HL-60 (cell line): Measurements from ENCODE around the gene SSRP1.

Experiments
- GABPA ChIP-seq: IDR thresholded peaks from 2 replicates; pipeline ENCODE4 v1.6.1; 2012; ENCODE audit warnings: low read depth
- POLR2AphosphoS5 ChIP-seq: IDR thresholded peaks from 2 replicates; pipeline ENCODE4 v1.6.1; 2012; ENCODE audit warnings: low read depth
- SPI1 ChIP-seq: IDR thresholded peaks from 2 replicates; pipeline ENCODE4 v1.6.1; 2012; ENCODE audit warnings: low read depth, mild to moderate bottlenecking, borderline replicate concordance
- TF ChIP-seq, protein P1 (sequence below): IDR thresholded peaks from one replicate; pipeline ENCODE4 v1.5.1; 2011; ENCODE audit warnings: low read length, control low read depth, inconsistent platforms; ENCODE audit not compliant: insufficient read depth
- TF ChIP-seq, protein P2 (sequence below): IDR thresholded peaks from 2 replicates; pipeline ENCODE4 v1.6.1; 2012; ENCODE audit warnings: low read depth; ENCODE audit not compliant: insufficient replicate concordance

DNA sequence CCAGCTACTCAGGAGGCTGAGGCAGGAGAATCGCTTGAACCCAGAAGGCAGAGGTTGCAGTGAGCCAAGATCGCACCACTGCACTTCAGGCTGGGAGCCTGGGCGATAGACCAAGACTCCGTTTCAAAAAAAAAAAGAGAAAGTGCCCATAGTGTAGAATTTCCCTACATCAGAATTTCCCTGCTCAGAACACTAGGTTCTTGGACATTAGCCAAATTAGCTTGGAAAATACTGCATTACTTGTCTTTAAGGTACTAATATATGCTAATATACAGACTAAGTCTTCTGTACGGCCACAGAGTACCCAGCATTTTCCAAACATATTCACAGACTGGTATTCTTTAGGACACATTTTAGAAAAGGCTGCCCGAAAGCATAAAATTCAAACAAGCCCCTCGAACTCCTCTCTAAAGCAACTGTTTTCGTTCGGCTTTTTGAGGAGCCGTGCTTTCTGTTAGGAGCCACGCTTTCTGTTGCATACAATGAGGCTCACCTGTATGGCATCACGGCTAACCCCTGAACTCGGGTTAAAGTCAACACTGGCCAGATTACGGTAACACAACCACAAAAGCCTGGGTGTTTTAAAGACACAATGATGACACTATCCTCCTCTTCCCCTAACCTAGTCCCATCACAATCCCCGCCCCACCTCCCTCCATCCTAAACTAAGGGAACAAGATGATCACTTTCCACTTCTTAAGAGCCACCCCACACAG is 29.4 kb downstream of the SSRP1 start:
- TF ChIP-seq, protein P1, sequence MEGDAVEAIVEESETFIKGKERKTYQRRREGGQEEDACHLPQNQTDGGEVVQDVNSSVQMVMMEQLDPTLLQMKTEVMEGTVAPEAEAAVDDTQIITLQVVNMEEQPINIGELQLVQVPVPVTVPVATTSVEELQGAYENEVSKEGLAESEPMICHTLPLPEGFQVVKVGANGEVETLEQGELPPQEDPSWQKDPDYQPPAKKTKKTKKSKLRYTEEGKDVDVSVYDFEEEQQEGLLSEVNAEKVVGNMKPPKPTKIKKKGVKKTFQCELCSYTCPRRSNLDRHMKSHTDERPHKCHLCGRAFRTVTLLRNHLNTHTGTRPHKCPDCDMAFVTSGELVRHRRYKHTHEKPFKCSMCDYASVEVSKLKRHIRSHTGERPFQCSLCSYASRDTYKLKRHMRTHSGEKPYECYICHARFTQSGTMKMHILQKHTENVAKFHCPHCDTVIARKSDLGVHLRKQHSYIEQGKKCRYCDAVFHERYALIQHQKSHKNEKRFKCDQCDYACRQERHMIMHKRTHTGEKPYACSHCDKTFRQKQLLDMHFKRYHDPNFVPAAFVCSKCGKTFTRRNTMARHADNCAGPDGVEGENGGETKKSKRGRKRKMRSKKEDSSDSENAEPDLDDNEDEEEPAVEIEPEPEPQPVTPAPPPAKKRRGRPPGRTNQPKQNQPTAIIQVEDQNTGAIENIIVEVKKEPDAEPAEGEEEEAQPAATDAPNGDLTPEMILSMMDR, result no peak
- no peak for TF ChIP-seq POLR2AphosphoS5
- TF ChIP-seq, protein P2, sequence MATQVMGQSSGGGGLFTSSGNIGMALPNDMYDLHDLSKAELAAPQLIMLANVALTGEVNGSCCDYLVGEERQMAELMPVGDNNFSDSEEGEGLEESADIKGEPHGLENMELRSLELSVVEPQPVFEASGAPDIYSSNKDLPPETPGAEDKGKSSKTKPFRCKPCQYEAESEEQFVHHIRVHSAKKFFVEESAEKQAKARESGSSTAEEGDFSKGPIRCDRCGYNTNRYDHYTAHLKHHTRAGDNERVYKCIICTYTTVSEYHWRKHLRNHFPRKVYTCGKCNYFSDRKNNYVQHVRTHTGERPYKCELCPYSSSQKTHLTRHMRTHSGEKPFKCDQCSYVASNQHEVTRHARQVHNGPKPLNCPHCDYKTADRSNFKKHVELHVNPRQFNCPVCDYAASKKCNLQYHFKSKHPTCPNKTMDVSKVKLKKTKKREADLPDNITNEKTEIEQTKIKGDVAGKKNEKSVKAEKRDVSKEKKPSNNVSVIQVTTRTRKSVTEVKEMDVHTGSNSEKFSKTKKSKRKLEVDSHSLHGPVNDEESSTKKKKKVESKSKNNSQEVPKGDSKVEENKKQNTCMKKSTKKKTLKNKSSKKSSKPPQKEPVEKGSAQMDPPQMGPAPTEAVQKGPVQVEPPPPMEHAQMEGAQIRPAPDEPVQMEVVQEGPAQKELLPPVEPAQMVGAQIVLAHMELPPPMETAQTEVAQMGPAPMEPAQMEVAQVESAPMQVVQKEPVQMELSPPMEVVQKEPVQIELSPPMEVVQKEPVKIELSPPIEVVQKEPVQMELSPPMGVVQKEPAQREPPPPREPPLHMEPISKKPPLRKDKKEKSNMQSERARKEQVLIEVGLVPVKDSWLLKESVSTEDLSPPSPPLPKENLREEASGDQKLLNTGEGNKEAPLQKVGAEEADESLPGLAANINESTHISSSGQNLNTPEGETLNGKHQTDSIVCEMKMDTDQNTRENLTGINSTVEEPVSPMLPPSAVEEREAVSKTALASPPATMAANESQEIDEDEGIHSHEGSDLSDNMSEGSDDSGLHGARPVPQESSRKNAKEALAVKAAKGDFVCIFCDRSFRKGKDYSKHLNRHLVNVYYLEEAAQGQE, result no peak
- no peak for TF ChIP-seq GABPA
- no peak for TF ChIP-seq SPI1
